Prostate gland (tissue), 2 donors: ENCODE data around the gene SIGLEC9.

Source experiments
- CTCF ChIP-seq, 4 experiments: fragments of 200-600 bp in 2 of 4; fragments of 450-650 bp in 2 of 4; sonication (generic) in 2 of 4; IDR thresholded peaks; 1 replicate in 3 of 4; 2 replicates in 1 of 4; pipeline ENCODE4 v1.5.1; 2016 to 2019; ENCODE audit warnings: antibody characterized with exemption in 4 of 4, mild to moderate bottlenecking in 2 of 4, moderate library complexity in 2 of 4
- POLR2AphosphoS5 ChIP-seq: sonication (generic); formaldehyde crosslinking; IDR thresholded peaks from one replicate; pipeline ENCODE4 v1.6.1; 2017; ENCODE audit warnings: antibody characterized with exemption

- no peak for TF ChIP-seq CTCF (IDR thresholded peaks at IDR 0.05)
- no peak for TF ChIP-seq POLR2AphosphoS5
Measured at GRCh38 chr19:51141181-51141580, 16.5 kb downstream of the SIGLEC9 start.
